IMR-90 (cell line): ENCODE results near the gene CD79B.

ENCODE experiments used
- CHD1 ChIP-seq: IDR thresholded peaks from 2 replicates; pipeline ENCODE4 v1.6.1; 2012; ENCODE audit warnings: low read depth, low read length, improper control_type of control experiment
- MXI1 ChIP-seq: IDR thresholded peaks from 2 replicates; pipeline ENCODE4 v1.6.1; 2012; ENCODE audit warnings: low read depth, mild to moderate bottlenecking, low read length, moderate library complexity, borderline replicate concordance
- POLR2A ChIP-seq: IDR thresholded peaks from 2 replicates; pipeline ENCODE4 v1.6.1; 2012; ENCODE audit warnings: mild to moderate bottlenecking, low read depth, low read length
- RCOR1 ChIP-seq: IDR thresholded peaks from 2 replicates; pipeline ENCODE4 v1.6.1; 2012; ENCODE audit warnings: mild to moderate bottlenecking, low read length, improper control_type of control experiment; ENCODE audit not compliant: insufficient replicate concordance
- RFX5 ChIP-seq: IDR thresholded peaks from 2 replicates; pipeline ENCODE4 v1.8.0; 2012; ENCODE audit warnings: low read depth, mild to moderate bottlenecking, low read length, moderate library complexity
- TF ChIP-seq, protein P1 (sequence below): conservative IDR thresholded peaks from 2 replicates; pipeline ENCODE4 v1.5.1; 2012; ENCODE audit warnings: mild to moderate bottlenecking, low read depth, low read length, improper control_type of control experiment

DNA sequence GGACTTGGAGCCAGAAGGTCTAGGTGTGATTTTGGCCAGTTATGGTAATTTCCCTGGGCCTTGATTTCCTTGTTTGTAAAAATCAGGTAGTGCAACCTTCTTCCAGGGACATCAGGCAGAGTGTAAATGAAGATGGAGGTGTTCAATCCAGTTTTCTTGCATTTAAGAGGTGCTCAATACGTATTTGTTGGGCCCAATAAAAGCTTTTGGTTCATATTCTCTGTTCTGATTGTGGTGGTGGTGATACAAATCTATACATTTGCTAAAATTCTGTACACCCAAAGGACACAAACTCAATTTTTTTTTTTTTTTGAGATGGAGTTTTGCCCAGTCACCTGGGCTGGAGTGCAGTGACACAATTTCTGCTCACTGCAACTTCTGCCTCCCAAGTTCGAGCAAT is 6.0 kb downstream of the CD79B start:
- TF ChIP-seq CHD1 (no peak), POLR2A (no peak), RCOR1 (no peak), RFX5 (no peak), MXI1 (no peak)
- TF ChIP-seq, protein P1, sequence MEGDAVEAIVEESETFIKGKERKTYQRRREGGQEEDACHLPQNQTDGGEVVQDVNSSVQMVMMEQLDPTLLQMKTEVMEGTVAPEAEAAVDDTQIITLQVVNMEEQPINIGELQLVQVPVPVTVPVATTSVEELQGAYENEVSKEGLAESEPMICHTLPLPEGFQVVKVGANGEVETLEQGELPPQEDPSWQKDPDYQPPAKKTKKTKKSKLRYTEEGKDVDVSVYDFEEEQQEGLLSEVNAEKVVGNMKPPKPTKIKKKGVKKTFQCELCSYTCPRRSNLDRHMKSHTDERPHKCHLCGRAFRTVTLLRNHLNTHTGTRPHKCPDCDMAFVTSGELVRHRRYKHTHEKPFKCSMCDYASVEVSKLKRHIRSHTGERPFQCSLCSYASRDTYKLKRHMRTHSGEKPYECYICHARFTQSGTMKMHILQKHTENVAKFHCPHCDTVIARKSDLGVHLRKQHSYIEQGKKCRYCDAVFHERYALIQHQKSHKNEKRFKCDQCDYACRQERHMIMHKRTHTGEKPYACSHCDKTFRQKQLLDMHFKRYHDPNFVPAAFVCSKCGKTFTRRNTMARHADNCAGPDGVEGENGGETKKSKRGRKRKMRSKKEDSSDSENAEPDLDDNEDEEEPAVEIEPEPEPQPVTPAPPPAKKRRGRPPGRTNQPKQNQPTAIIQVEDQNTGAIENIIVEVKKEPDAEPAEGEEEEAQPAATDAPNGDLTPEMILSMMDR = no peak
